ENCODE data around the gene BUB3.

BUB3 gene

DNA sequence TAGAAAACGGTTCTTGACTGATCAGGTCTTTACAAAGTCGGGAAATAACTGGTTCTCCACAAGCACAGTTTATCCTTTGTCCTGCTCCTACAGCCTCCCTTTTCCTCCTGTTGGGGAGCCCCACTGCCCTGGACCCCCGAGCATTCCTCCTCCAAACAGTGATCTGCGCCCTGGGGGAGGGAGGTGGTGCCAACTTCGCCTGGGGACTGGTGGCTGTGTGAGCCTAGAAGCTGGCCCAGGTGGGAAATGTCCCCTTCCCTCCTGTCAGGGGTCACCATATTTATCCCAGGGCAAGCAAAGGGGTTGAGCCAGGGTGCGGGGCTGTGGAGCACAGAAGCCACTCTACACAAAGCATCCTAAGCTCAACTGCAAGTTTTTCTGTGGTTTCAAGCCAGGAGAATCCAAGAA, 13.2 kb upstream of the BUB3 start:
- DNase-seq (ENCODE audit: low read depth in 2 of 2), result no peak

DNA sequence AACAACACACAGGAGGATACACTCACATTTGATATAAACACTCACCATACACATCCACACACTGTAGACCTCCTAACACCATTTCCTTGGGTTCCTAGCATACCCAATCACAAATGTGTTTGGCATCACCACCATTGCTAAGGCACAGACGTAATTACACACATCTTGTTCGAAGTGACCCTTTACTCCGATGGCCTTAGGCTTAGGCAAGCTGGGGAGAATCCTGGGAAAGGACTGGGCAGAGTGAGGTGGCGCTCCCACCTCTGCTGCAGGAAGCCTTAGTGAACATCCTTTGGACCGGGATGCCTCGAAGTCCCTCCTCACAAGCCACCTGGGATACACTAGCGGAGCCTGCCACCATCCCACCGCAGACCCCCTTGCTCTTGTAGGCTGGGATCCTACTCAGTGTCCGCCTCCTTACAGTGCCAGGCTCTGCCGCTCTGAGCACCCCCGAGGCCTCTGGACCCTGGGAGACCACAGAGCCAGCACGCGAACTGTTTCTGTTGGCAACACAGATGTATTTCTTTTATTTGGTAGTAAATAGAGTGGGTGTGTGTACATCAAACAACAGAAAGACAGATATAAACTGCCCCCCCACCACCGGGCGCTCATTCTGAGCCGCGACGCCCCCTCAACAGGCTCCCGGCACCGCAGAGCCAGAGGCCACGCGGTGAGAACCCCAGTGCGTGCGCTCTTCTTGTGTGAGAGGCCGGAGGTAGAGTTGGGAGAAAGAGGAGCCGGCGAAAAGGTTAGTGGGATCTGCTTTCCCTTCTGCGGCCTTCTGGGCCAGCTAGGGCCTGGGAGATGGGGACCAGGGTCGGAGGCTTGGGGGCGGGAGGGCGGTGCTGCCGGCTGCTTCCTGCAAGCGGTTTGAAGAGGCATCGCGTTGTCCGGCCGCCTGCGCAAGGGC, 12.2 kb upstream of the BUB3 start:
- DNase-seq (ENCODE audit: low read depth in 2 of 2), result no peak

DNA sequence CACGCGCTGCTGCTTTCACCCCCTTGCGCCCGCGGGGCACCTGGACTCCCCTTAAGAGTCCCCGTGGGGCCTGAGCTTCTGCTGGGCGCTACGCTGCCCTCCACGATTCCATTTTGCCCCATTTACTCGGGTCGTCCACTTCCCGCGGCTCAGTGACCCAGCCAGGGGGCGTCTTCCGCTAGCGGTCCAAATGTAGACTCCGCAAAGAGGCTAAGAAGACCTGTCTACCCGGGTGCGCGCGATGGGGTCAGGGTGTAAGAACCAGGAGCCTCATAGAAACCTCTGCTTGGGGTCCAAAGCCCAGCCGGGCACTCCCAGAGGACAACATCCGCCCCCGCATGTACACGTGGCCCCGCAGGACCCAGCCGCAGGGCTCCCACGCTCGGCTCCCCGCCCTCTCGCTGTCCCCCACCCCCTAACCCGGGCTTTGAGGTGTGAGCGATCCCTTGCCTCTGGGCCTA, 11.5 kb upstream of the BUB3 start:
- no peak for DNase-seq (ENCODE audit: low read depth in 2 of 2)

DNA sequence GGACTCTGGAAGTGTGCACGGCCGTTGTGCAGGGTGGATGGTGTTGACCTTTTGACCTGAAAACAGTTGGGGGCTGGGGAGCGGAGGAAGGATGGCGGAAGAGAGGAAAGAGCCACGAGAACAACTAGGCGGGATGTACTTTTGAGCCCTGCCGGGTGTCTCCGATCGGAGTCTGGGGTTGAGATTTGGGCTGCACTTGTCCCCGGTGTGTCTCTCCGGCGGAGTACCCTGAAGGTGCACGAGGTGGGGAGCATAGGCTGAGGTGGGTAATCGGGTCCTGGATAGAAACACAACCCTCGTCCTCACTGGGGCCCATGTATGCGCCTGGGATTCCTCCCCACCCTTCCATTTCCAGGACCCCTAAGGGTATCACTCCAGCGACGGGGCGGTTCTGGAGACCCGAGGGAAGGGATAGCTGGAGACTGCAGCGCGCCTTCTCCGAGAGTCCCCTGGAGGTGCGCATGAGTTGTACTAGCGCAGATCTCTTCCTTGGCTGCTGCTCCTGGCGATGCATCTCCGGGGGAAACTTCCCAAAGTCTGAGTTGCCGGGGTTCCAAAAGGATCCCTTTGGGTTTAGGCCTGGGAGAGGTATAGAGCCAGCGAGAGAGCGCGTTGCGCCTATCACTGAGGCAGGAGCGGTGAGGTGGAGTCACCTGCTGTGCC, 10.9 kb upstream of the BUB3 start:
- DNase-seq (ENCODE audit: low read depth in 2 of 2), result no peak

DNA sequence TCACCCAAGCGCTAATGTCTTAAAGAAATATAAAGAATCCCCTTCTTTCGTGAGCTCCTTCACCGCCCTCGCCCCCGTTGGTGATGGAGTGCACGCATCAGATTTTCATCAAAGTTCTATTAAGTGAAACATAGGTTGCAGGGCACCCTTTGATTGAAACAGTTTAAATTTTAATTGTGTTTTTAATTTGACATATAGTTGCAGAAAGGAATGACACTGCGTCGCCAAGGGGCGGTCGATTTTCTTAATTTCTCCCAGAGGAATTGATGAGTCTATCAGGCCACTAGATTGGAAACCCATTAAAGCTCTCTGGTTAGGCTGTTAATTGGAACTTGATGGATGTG, 10.4 kb upstream of the BUB3 start:
- DNase-seq (ENCODE audit: low read depth in 2 of 2), result no peak

DNA sequence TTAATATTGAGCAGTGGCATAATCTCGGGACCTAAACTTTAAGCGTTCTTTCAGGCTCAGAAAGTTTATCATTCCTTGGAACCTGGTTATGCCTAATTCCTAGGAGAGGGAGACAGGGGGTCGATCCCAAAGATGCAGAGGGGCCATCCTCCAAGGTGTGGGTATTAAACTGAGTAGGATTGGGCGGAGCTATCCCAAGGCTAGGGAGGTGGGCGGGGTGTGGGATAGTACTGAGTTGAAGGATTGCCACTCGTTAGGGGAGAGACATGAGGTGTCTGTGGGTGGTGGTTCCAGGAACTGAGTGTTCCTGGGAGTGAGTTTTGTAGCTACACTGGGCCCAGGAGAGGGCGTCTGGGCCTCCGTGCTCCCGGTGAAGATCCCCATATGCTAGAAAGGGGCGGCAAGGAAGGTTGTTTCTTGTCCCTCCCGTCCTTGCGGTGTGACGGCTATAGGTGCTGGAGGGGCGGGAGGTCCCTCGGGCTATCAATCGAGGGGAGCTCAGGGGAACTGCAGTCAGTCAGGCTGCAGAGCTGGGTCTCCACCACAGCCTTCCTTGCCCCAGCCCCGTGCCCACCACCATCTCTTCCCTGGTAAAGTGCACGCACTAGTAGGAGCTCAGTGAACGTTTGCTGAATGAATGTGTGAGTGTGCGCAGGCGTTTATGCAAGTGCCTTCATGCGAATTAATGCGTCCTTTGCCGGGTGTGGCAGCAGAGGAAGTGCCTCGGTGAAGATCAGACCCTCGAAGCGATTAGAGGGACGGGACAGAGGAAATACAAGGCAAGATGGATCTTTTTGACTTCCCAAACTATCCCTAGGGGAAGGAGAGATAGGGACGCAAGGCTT, 9.3 kb upstream of the BUB3 start:
- no peak for DNase-seq (ENCODE audit: low read depth in 2 of 2)

DNA sequence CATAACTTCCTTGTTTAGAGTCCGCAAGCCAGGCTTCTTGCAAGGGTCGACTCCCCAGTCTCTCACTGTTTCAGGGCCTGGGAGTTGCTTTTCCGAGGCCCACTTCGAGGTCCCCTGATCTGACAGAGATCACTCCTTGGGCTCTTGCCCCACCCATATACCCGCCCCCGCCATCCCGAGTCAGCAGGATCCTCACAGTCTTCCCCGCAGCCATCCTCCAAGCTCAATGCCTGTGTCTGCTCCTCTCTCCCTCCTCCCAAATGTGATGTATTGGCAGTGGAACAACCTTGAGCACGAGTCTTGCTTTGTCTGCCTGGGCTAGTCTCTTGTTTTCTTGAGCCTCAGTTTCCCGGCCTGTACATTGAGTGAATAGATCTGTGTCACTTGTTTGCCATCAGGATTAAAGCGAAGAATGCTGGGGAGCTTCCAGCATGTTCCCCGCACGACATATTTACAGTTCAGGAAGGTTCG, 8.6 kb upstream of the BUB3 start:
- no peak for DNase-seq (ENCODE audit: low read depth in 2 of 2)

DNA sequence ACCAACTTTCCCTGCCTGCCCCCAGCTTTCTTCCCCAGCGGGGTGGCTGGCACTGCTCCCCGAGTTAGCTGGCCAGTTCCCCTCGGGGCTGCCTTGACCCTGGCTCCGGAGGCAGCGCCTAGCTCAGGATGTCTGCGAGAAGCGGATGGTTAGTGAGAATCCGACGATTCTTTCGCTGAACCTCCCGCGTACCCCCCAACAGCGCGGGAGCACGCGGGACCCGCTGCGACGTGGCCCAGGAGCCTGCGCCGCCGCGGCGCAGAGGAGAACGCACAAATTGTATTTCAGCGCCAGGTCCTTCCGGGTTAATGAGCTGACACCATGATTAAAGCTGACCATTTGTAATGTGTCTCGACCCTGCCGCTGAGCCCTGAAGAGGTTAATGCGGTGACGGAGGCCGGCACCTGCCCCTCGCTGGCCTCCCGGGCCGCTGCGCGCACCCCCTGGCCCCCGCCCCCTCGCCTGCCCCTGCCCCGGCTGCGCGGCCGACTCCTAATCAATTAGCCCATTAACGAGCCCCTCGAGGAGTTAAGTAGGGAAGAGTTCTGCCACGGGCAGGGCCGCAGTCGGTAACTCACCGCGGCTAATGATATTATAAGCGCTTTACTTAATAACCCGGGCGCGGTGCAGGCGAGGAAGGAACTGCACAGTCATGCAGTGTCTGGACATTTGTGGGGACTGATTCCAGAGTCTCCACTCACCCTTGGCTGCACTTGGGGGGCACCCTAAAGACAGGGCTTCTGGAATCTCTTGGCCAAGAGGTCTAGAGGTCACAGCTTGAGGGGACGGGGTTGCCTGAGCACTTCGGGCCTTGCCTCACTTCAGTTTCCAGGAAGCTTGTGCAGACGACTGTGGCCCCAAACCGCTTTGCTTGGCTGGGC, 7.9 kb upstream of the BUB3 start:
- DNase-seq (ENCODE audit: low read depth in 2 of 2), result no peak

DNA sequence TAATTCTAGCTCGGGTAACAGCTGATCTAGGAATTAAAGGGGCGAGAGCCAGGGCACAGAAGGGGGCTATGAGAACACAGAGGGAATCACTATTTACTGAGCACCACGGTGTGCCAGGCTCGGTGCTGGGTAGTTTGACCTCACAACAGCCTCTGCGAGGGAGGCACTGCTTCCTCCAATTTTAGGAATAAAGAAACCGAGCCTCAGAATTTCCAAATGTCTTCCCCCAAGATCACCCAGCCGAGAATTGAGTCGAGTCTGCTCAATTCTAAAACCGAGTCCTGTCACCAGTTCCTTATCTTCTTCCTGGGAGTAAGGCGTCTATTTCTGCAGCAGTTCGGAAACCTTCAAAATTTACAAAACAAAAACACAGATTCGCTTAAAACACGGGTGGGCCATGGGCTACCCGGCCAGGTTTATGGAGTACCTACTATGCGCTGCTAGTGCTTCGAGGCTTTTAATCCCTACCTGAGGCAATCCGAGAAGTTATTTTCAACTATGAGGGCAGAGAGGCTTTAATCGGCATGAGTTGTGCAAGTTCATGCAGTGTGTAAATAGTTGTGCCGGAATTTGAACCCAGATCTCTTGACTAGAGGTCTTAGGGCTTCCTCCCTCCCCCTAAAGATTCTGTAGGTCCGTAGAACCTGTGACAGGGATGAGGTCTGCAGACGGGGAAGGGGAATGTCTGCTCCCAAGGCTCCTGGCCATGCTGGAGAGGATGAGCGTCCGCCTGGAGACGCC, 7.1 kb upstream of the BUB3 start:
- no peak for DNase-seq (ENCODE audit: low read depth in 2 of 2)

DNA sequence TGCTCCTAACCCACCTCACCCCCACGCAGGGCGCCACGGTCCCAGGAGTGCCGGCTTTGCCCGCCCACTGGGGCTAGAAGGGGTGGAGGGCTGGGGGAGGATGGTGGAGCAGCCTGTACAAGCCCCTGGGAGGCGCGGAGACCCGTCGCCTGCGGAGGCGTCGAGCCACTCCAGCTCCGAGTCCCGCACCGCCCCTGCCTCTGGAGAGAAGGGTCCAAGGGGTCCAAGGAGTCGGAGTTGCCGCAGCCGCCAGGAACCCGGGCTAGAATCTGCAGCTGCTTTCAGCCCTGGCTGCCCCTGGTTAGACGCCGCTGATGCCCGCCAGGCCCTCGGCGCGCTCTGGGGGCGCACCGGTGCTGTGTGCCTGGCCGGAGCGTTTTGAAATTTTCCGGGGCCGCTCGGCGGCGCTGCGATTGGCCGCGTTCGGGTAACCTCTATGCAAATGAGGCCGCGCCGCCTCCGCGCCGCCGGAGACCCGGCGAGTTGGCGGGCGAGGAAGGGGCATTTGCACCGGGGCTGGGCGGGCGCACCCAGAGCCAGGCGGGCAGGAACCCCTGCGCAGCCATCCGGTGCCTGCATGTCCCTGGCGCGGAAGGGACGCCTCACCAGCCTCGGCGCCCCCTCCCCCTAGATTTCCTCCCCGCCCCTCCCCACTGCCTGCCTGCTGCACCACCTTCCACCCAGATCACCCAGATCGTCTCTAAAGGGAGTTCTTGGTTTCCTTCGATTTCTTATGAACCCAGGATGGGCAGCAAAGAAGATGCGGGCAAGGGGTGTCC, 6.4 kb upstream of the BUB3 start, which contains the start of gene HMX2:
TSS of gene HMX2 (plus strand) at position 502 of the 779 bp plus-strand sequence. CDS start at position 745, 243 bp downstream.
- DNase-seq (ENCODE audit: low read depth in 2 of 2), result no peak

DNA sequence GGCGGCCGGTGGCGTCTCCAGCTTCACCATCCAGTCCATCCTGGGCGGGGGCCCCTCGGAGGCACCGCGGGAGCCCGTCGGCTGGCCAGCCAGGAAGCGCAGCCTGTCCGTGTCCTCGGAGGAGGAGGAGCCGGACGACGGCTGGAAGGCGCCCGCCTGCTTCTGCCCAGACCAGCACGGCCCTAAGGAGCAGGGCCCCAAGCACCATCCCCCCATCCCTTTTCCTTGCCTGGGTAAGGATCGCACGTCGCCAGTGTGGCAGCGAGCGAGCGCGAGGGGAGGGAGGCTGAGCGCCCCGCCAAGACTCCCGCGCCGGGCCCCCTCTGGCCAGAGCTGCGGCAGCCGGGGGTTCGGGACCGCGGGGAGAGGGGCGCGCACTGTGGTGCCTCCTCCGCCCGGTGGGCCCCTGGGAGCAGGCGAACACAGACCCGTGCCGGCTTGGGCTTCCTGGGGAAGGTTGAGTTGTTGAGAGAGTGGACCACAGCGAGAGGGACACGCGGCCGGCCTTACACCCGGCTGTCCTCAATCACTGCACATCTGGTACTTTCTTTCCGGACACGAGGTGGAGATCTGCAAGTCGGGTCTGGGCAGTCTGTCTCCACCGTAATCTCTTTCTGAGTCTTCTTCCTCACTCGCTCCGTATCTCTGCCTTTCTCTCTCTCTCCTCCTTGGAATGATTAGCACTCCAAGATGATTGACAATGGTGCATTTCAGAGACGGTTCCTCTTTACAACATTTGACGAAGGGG, 5.6 kb upstream of the BUB3 start:
- no peak for DNase-seq (ENCODE audit: low read depth in 2 of 2)

DNA sequence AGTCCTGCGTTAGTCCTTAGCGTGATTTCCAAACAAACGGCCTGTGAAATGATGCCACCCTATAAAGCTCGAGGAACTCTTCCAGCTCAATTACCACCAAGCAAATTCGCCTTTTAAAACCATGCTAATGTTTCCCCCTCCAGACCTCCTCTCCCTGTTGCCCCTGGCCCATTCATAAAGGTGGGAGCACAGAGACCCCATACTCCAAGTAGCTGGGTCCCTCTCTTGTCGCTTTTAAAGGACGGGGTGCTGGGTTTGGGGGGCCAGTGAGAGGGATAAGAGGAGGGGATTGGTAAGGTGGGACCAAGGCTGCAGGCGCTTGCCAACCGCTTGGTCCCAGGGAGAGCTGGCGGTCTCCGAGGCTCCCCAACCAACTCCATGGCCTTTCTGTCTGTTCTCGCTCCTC, 5.0 kb upstream of the BUB3 start:
- no peak for DNase-seq (ENCODE audit: low read depth in 2 of 2)

DNA sequence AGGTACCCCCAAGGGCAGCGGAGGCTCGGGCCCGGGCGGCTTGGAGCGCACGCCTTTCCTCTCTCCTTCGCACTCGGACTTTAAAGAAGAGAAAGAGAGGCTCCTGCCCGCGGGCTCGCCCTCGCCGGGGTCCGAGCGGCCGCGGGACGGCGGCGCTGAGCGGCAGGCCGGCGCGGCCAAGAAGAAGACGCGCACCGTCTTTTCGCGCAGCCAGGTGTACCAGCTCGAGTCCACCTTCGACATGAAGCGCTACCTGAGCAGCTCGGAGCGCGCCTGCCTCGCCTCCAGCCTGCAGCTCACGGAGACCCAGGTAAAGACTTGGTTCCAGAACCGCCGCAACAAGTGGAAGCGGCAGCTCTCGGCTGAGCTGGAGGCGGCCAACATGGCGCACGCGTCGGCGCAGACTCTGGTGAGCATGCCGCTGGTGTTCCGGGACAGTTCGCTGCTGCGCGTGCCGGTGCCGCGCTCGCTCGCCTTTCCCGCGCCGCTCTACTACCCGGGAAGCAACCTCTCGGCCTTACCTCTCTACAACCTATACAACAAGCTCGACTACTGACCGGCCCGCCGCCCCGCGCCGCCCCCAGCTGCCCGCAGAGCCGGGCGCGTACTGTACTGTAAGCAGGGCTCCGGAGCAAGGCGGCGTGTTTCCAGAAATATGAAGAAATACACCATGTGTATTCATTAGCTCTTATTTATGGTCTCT, 4.5 kb upstream of the BUB3 start:
- DNase-seq (ENCODE audit: low read depth in 2 of 2), result no peak

DNA sequence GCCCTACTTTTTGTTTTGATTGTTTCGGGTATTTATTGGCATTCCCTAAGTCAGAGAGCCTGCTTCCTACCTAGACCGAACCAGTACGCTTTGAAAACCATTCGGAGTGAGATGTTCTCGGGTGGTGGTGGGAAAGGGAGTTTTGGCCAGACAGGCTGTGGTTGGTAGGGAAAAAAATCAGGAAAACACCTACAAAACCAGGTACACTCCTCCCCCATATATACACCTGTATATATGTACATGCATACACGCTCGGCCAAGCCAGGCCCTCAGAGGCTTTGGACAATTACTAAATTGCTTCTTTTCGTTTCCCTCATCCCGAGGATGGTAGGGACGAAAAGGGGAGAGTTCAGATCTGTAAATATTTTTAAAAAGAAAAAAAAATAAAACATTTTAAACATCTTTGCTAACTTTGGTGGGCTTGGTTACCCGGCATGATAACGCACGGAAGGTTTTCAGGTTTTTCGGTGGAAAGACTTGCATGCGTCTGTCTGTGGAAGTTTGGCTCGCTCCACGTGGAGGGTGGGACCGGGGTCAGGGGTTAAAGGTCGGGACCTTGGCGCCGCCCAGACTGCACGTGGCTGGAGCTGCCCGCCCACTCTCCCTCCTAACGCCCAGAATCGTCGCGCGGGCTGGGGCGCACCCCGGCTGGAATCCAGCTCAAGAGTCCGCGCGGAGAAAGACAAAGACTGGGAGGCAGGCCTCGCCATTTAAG, 3.8 kb upstream of the BUB3 start:
- no peak for DNase-seq (ENCODE audit: low read depth in 2 of 2)

DNA sequence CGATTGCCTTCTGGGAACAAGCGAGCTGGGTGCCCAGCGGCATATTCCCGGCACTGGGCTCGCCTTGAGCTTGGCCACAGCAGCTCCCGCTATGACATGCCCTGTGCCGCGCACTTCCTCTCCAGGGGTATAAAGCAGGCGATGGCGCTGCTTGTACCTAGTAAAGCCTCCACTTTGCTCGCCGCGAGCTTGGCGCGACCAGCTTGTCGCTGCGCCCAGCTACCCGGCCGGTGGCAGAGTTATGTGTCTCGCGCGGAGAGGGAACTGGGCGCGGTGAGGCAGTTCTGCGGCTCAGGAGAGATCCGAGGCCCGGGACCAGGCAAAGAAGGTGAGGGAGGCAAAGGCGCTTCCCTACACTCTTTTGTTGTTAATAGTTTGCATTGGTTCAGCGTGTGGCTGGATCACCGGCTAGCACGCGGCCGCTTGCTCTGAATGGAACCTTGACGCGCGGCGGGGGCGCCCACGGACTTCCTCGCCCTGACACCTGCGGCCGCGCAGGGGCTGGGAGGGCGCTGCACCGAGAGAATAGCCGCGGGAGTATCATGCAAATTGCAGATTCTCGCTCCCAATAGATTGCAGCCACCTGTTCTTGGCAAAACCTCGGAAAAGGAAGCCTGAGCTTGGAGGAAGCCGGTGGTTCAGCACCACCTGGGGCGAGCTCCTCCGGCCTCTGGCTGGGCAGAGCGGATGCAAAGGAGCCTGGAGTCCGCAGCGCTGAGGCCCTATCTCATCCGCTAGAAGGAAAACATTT, 3.0 kb upstream of the BUB3 start:
- DNase-seq (ENCODE audit: low read depth in 2 of 2), result no peak

DNA sequence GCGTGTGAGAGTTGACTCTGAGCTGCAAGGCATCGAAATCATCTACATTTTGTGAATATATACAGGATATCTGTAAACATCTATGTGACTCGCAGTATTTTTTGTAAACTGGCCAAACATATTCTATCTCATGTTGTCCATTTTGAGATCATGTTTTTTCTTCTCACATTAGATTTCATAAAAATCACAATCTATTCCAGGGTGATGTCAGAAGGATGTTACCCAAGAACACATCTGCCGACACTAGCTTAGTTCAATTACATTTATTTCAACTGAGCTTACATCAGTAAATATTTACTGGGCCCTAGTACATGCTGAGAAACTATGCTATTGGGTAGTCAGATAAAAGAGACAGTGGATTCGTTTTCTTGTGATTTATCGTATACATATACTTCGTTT, 2.5 kb upstream of the BUB3 start:
- no peak for DNase-seq (ENCODE audit: low read depth in 2 of 2)

Measured in stimulated activated CD8-positive, alpha-beta memory T cell treated with anti-CD3 and anti-CD28 coated beads, Interleukin-2, amount 100 ng/mL, for 48 hours (primary cell).